ENCODE data around the gene MARCHF2.
A peak's percentile ranks its signal among the peaks of the same experiment; 100 is the strongest.
"Not testable (repeated sequence)": the region's sequence is repeated elsewhere in the genome, so short reads cannot be mapped to it uniquely, and the experiment has no call there.

The MARCHF2 gene

GRCh38 chr19:8412783-8413628, at the start of gene MARCHF2:
Gene MARCHF2 (plus strand): TSS chr19:8413305. CDS start chr19:8421841, 8,536 bp downstream.
- DNase-seq, result peak; percentile 86 to 90

- no peak for DNase-seq
Measured at GRCh38 chr19:8363803-8364771, 49.0 kb upstream of the MARCHF2 start, which contains the start of gene ANGPTL4. Gene ANGPTL4 (plus strand): TSS chr19:8364155. CDS start chr19:8364322, 167 bp downstream.

GRCh38 chr19:8366121-8366581, 47.0 kb upstream of the MARCHF2 start:
- DNase-seq, result no peak

- no peak for DNase-seq
Measured at GRCh38 chr19:8366961-8367326, 46.2 kb upstream of the MARCHF2 start.

- no peak for DNase-seq
Measured at GRCh38 chr19:8367327-8368001, 45.6 kb upstream of the MARCHF2 start.

- no peak for DNase-seq
Measured at GRCh38 chr19:8370176-8371010, 42.7 kb upstream of the MARCHF2 start.

GRCh38 chr19:8371011-8371804, 41.9 kb upstream of the MARCHF2 start:
- DNase-seq, result no peak

GRCh38 chr19:8373867-8374813, 39.0 kb upstream of the MARCHF2 start:
- DNase-seq, result no peak

GRCh38 chr19:8375766-8376165, 37.3 kb upstream of the MARCHF2 start:
- not testable (repeated sequence) for DNase-seq

- DNase-seq, result not testable (repeated sequence)
Measured at GRCh38 chr19:8376373-8376974, 36.6 kb upstream of the MARCHF2 start.

GRCh38 chr19:8377598-8377997, 35.5 kb upstream of the MARCHF2 start:
- no peak for DNase-seq

GRCh38 chr19:8379156-8379891, 33.8 kb upstream of the MARCHF2 start:
- DNase-seq, result not testable (repeated sequence)

- DNase-seq, result not testable (repeated sequence)
Measured at GRCh38 chr19:8384569-8384968, 28.5 kb upstream of the MARCHF2 start.

GRCh38 chr19:8385103-8385502, 28.0 kb upstream of the MARCHF2 start:
- DNase-seq, result not testable (repeated sequence)

GRCh38 chr19:8385566-8385965, 27.5 kb upstream of the MARCHF2 start:
- not testable (repeated sequence) for DNase-seq

- not testable (repeated sequence) for DNase-seq
Measured at GRCh38 chr19:8386419-8386818, 26.7 kb upstream of the MARCHF2 start.

GRCh38 chr19:8386990-8387389, 26.1 kb upstream of the MARCHF2 start:
- DNase-seq, result no peak
